ENCODE results near the gene KCNH4.
"Not testable (repeated sequence)": the region's sequence is repeated elsewhere in the genome, so short reads cannot be mapped to it uniquely, and the experiment has no call there.

KCNH4 gene

GRCh38 chr17:42155614-42156045, 25.3 kb downstream of the KCNH4 start:
- Histone ChIP-seq H3K9me3 (ENCODE audit: control insufficient read depth, insufficient read depth, low read depth, low read length) (no peaks in the 10 kb centered on the region), H3K27me3 (ENCODE audit: control insufficient read depth, insufficient read depth, low read length) (no peaks in the 10 kb centered on the region), H3K27ac (ENCODE audit: low read depth, low read length) (peak overlapping the region; percentile 63; the same call in 1 of the 2 replicates), H3K36me3 (ENCODE audit: control insufficient read depth, insufficient read depth, low read length) (peaks cover 8% of the 10 kb centered on the region), H3K4me1 (ENCODE audit: control insufficient read depth, insufficient read depth, low read length) (peaks cover 17% of the 10 kb centered on the region), H3K9ac (ENCODE audit: low read length) (peak overlapping the region; percentile 79), H3K4me3 (ENCODE audit: low read depth, low read length) (peak overlapping the region; percentile 96)

DNA sequence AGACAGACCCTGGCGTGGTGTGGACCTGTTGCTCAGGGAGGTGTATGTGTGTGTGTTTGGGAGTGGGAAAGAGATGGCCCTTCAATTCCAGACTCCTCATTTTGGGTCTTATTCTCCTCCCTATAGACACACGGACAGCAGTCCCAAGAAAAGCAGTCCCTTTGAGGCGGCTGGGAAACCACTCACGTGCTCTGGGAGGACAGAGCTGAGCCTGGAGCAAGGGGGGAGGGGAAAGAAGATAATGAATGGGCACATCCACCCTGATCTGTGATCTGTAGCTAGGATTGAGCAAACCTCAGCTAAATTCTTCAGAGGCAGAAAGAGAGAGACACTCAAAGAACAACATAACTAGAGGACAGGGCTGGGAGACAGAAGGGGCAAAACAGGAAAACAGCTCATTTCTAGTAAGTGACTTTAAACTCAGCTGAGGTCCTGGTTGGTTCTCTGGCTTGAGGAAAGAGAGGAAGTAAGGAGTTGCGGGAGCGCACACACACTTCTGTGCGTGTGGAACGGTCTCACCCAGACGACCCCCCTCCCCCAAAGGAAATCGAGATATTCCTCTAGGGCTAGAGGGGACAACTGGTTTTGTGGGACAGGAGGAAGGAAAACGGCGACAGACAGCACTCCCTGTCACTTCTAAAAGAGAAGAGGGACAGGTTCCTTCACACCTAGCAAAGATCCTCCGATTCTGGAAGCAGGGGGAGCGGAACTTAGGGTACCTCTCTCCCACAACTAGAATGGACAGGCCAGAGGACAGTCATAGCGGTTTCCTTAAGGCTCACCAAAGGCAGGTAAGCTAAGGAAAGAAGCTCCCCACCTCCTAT, 26.8 kb downstream of the KCNH4 start:
- peak overlapping the region; percentile 85 for H3K27ac ChIP-seq (ENCODE audit: low read depth, low read length)
- no peaks in the 10 kb centered on the region for H3K27me3 ChIP-seq (ENCODE audit: control insufficient read depth, insufficient read depth, low read length)
- peaks cover 8% of the 10 kb centered on the region for H3K36me3 ChIP-seq (ENCODE audit: control insufficient read depth, insufficient read depth, low read length)
- peak overlapping the region; percentile 91 for H3K9ac ChIP-seq (ENCODE audit: low read length)
- H3K4me3 ChIP-seq (ENCODE audit: low read depth, low read length), result peak overlapping the region; percentile 96
- H3K9me3 ChIP-seq (ENCODE audit: control insufficient read depth, insufficient read depth, low read depth, low read length), result no peaks in the 10 kb centered on the region
- peaks cover 17% of the 10 kb centered on the region for H3K4me1 ChIP-seq (ENCODE audit: control insufficient read depth, insufficient read depth, low read length)

DNA sequence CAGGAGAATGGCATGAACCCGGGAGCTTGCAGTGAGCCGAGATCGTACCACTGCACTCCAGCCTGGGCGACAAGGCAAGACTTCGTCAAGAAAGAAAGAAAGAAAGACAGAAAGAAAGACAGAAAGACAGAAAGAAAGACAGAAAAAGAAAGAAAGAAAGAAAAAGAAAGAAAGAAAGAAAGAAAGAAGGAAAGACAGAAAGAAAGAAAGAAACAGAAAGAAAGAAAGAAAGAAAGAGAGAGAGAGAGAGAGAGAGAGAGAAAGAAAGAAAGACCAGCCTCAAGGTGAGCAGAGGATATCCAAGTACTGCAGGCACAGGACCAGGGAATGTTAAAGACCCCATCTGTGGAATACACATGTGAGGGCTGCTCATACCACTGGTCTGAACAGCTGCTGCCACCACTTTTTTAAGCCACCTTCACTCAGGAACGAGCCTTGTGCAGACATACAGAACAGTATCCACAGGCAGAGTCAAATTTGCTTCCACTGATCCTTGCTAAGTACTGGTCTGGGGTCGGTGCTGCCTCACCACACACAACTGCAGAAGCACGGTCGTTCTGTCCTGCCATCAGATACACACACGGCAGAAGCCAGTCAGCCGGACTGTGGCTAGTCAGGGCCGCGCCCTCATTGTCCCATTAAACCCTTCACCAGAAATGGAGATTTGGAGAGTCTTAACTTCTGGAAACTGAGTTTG, 33.9 kb downstream of the KCNH4 start:
- Histone ChIP-seq H3K36me3 (ENCODE audit: control insufficient read depth, insufficient read depth, low read length) (peaks cover 35% of the 10 kb centered on the region), H3K4me1 (ENCODE audit: control insufficient read depth, insufficient read depth, low read length) (no peaks in the 10 kb centered on the region), H3K9ac (ENCODE audit: low read length) (no peak overlapping the region), H3K27me3 (ENCODE audit: control insufficient read depth, insufficient read depth, low read length) (no peaks in the 10 kb centered on the region), H3K4me3 (ENCODE audit: low read depth, low read length) (no peak overlapping the region), H3K27ac (ENCODE audit: low read depth, low read length) (no peak overlapping the region), H3K9me3 (ENCODE audit: control insufficient read depth, insufficient read depth, low read depth, low read length) (no peaks in the 10 kb centered on the region)

- H3K4me1 ChIP-seq (ENCODE audit: control insufficient read depth, insufficient read depth, low read length); H3K27me3 ChIP-seq (ENCODE audit: control insufficient read depth, insufficient read depth, low read length); H3K9ac ChIP-seq (ENCODE audit: low read length); H3K27ac ChIP-seq (ENCODE audit: low read depth, low read length); H3K9me3 ChIP-seq (ENCODE audit: control insufficient read depth, insufficient read depth, low read depth, low read length); H3K4me3 ChIP-seq (ENCODE audit: low read depth, low read length): not testable (repeated sequence)
- H3K36me3 ChIP-seq (ENCODE audit: control insufficient read depth, insufficient read depth, low read length), result peaks cover 35% of the 10 kb centered on the region
These were observed 37.8 kb downstream of the KCNH4 start for GRCh38 chr17:42143138-42143537.

GRCh38 chr17:42142371-42142896, 38.5 kb downstream of the KCNH4 start:
- Histone ChIP-seq H3K4me3 (ENCODE audit: low read depth, low read length) (no peak overlapping the region), H3K9me3 (ENCODE audit: control insufficient read depth, insufficient read depth, low read depth, low read length) (no peaks in the 10 kb centered on the region), H3K36me3 (ENCODE audit: control insufficient read depth, insufficient read depth, low read length) (peaks cover 30% of the 10 kb centered on the region), H3K27ac (ENCODE audit: low read depth, low read length) (no peak overlapping the region), H3K9ac (ENCODE audit: low read length) (no peak overlapping the region), H3K27me3 (ENCODE audit: control insufficient read depth, insufficient read depth, low read length) (no peaks in the 10 kb centered on the region), H3K4me1 (ENCODE audit: control insufficient read depth, insufficient read depth, low read length) (no peaks in the 10 kb centered on the region)

DNA sequence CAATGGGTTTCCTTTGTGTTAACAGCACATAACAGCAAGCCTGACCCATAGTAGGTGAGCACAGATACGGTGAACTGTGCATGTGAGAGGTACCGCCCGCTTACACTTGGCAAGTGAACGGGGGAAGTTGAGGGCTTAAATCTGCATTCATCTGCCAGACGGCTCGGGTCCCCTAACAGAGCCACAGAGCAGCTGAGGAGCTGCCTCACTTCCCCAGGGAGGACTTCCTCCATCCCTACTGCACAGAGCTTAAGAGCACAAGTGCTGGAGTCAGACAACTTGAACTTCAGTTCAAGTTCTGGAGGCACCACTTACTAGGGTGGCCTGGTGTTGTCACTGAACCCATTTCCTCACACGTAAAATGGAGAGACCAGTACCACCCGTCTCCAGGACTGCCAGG, 39.6 kb downstream of the KCNH4 start:
- peaks cover 26% of the 10 kb centered on the region for H3K36me3 ChIP-seq (ENCODE audit: control insufficient read depth, insufficient read depth, low read length)
- H3K27me3 ChIP-seq (ENCODE audit: control insufficient read depth, insufficient read depth, low read length), result no peaks in the 10 kb centered on the region
- H3K4me1 ChIP-seq (ENCODE audit: control insufficient read depth, insufficient read depth, low read length), result peaks cover under 1% of the 10 kb centered on the region; the same call in 1 of the 2 replicates
- no peak overlapping the region for H3K9ac ChIP-seq (ENCODE audit: low read length)
- no peak overlapping the region for H3K4me3 ChIP-seq (ENCODE audit: low read depth, low read length)
- H3K9me3 ChIP-seq (ENCODE audit: control insufficient read depth, insufficient read depth, low read depth, low read length), result no peaks in the 10 kb centered on the region
- H3K27ac ChIP-seq (ENCODE audit: low read depth, low read length), result no peak overlapping the region

DNA sequence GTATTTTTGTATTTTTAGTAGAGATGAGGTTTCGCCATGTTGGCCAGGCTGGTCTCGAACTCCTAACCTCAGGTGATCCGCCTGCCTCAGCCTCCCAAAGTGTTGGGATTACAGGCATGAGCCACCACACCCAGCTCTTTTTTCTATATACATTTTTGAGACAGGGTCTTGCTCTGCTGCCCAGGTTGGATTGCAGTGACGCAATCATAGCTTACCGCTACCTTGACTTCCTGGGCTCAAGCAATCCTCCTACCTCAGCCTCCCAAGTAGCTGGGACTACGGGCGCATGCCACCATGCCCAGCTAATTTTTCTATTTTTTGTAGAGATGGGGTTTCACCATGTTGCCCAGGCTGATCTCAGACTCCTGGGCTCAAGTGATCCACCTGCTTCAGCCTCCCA, 40.3 kb downstream of the KCNH4 start:
- not testable (repeated sequence) for H3K9me3 ChIP-seq (ENCODE audit: control insufficient read depth, insufficient read depth, low read depth, low read length); H3K4me1 ChIP-seq (ENCODE audit: control insufficient read depth, insufficient read depth, low read length); H3K9ac ChIP-seq (ENCODE audit: low read length); H3K27me3 ChIP-seq (ENCODE audit: control insufficient read depth, insufficient read depth, low read length); H3K4me3 ChIP-seq (ENCODE audit: low read depth, low read length); H3K27ac ChIP-seq (ENCODE audit: low read depth, low read length)
- H3K36me3 ChIP-seq (ENCODE audit: control insufficient read depth, insufficient read depth, low read length), result peaks cover 22% of the 10 kb centered on the region

DNA sequence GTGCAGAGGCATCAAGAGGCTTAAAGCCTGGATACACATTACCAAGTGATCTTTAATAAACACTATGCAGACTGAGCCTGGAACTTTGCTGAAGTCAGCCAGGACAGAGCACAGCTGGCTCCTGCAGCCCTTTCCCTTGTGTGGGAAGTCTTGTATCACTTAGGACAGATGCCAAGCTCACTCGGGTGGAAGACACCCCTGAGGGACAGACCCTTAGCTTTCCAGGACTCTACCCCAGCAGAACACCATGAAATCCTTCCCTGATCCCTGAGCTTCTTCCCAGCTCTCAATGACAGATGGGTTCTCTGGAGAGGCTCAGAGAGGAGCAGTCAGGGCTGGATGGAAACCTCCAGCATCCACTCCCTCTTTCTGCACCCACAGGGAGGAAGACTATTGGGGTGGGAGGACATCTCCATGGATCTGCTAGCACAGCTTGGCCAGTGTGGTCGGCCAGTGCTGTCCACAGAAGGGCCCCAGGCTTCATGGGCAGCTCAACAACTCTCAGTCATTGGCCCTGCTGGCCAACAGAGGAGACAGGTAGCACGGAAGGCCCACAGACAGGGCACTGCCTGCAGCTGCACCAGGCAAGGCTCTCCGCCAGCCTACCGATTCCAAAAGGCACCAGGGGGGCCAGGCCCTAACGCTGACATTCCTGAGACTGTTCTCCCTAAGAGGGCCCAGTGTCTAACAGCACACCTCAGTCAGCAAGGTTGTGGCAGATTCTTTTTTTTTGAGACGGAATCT, 42.0 kb downstream of the KCNH4 start:
- H3K9me3 ChIP-seq (ENCODE audit: control insufficient read depth, insufficient read depth, low read depth, low read length), result no peaks in the 10 kb centered on the region
- peaks cover 17% of the 10 kb centered on the region for H3K36me3 ChIP-seq (ENCODE audit: control insufficient read depth, insufficient read depth, low read length)
- H3K9ac ChIP-seq (ENCODE audit: low read length), result no peak overlapping the region
- no peak overlapping the region for H3K4me3 ChIP-seq (ENCODE audit: low read depth, low read length)
- no peaks in the 10 kb centered on the region for H3K27me3 ChIP-seq (ENCODE audit: control insufficient read depth, insufficient read depth, low read length)
- H3K4me1 ChIP-seq (ENCODE audit: control insufficient read depth, insufficient read depth, low read length), result peaks cover 12% of the 10 kb centered on the region
- H3K27ac ChIP-seq (ENCODE audit: low read depth, low read length), result no peak overlapping the region

- Histone ChIP-seq H3K27me3 (ENCODE audit: control insufficient read depth, insufficient read depth, low read length) (no peaks in the 10 kb centered on the region), H3K36me3 (ENCODE audit: control insufficient read depth, insufficient read depth, low read length) (peaks cover 10% of the 10 kb centered on the region), H3K9ac (ENCODE audit: low read length) (no peak overlapping the region), H3K27ac (ENCODE audit: low read depth, low read length) (no peak overlapping the region), H3K4me1 (ENCODE audit: control insufficient read depth, insufficient read depth, low read length) (peaks cover 22% of the 10 kb centered on the region), H3K9me3 (ENCODE audit: control insufficient read depth, insufficient read depth, low read depth, low read length) (no peaks in the 10 kb centered on the region), H3K4me3 (ENCODE audit: low read depth, low read length) (no peak overlapping the region)
These were observed 44.3 kb downstream of the KCNH4 start for GRCh38 chr17:42136654-42137051.

DNA sequence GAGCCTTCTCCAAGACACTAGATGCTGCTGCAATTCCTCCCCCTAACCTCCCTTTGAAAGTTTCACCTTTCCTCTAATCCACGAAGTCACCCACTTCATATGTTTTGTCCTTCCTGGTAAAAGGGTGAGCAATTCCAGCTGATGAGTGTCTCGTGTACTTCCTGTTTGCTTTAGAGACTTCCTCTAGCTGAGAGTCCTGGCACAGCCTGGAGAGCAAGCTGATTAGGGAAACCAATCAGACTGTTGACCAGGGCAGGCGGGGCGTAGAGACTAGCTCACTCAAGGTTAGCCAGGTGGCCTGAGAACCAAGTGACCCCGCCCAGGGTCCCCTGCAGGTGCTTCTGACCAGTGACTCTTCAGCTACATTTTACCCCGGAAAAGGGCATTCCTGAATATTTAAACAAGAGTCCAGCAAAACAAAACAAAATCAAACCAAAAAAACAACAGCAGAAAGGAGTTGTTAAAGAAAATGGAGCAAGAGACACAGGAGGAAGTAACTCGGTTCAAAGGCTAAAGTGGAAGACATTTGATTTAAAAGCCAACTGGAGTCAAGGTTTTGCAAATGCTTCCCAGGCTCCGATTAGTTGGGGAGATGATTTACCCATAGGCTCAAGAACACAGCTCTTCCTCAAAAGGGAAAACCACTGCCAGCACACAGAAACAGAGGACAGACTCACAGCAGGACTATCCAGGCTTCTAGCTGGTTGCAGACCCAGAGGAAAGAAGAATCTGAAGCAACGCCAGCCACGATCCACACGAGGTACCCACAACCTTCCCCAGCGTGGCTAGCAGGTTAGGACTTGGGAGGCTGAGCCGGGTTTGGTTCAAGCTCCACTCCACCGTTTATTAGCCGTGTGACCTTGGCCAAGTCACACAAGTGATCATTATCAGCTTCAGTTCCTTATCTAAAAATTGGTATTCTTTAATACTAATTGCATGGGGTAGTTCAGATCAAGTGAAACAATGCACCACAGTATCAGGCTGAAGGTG, 45.0 kb downstream of the KCNH4 start:
- Histone ChIP-seq H3K4me3 (ENCODE audit: low read depth, low read length) (no peak overlapping the region), H3K27ac (ENCODE audit: low read depth, low read length) (peak overlapping the region; percentile 68), H3K9ac (ENCODE audit: low read length) (peak overlapping the region; percentile 23), H3K9me3 (ENCODE audit: control insufficient read depth, insufficient read depth, low read depth, low read length) (no peaks in the 10 kb centered on the region), H3K36me3 (ENCODE audit: control insufficient read depth, insufficient read depth, low read length) (peaks cover 9% of the 10 kb centered on the region; the same call in 1 of the 2 replicates), H3K27me3 (ENCODE audit: control insufficient read depth, insufficient read depth, low read length) (no peaks in the 10 kb centered on the region), H3K4me1 (ENCODE audit: control insufficient read depth, insufficient read depth, low read length) (peaks cover 22% of the 10 kb centered on the region)

All from HUES6 (cell line).